NT2/D1 (cell line): ENCODE results near the gene RIPK3.

Source experiments
- SUZ12 ChIP-seq: IDR thresholded peaks from 2 replicates; pipeline ENCODE4 v1.6.1; 2011; ENCODE audit not compliant: insufficient read length, insufficient read depth; ENCODE audit errors: extremely low read depth
- YY1 ChIP-seq: IDR thresholded peaks from 2 replicates; pipeline ENCODE4 v1.6.1; 2011; ENCODE audit not compliant: insufficient read length, insufficient read depth
- ZNF274 ChIP-seq: IDR thresholded peaks from 2 replicates; pipeline ENCODE4 v1.6.1; 2011; ENCODE audit warnings: mild to moderate bottlenecking, low read depth, low read length

- TF ChIP-seq YY1 = no peak
- no peak for TF ChIP-seq ZNF274
- TF ChIP-seq SUZ12 = no peak
Observed at GRCh38 chr14:24338843-24339242, 948 bp downstream of the RIPK3 start.
